Loucy (cell line): ENCODE measurements around the gene CBLN3.

Source experiments
- H2AFZ ChIP-seq: fragments of 200-600 bp; sonication (generic); 2 replicates; pipeline ENCODE4 v1.6.0; 2016; ENCODE audit warnings: antibody characterized with exemption, mild to moderate bottlenecking, low read length, moderate library complexity
- H3F3A ChIP-seq: fragments of 200-600 bp; 2 replicates; pipeline ENCODE4 v1.6.0; 2016; ENCODE audit warnings: antibody characterized with exemption, low read depth, mild to moderate bottlenecking
- H3K27me3 ChIP-seq: fragments of 200-600 bp; sonication (generic); 2 replicates; pipeline ENCODE4 v1.6.1; 2014; ENCODE audit warnings: low read length, mild to moderate bottlenecking; ENCODE audit not compliant: insufficient read depth, poor library complexity, severe bottlenecking
- H3K36me3 ChIP-seq: fragments of 200-600 bp; sonication (generic); 2 replicates; pipeline ENCODE4 v1.6.1; 2016; ENCODE audit warnings: low read length; ENCODE audit not compliant: insufficient read depth
- H3K4me1 ChIP-seq: fragments of 200-600 bp; sonication (generic); 2 replicates; pipeline ENCODE4 v1.5.1; 2014; ENCODE audit warnings: low read length, mild to moderate bottlenecking; ENCODE audit not compliant: insufficient read depth, poor library complexity, severe bottlenecking
- H3K4me2 ChIP-seq: fragments of 200-600 bp; sonication (generic); 2 replicates; pipeline ENCODE4 v1.6.0; 2014; ENCODE audit warnings: antibody characterized with exemption, low read length, low read depth, mild to moderate bottlenecking; ENCODE audit not compliant: poor library complexity, severe bottlenecking
- H3K4me3 ChIP-seq: fragments of 200-600 bp; sonication (generic); 2 replicates; pipeline ENCODE4 v1.5.1; 2014; ENCODE audit warnings: low read length, mild to moderate bottlenecking, mixed read lengths; ENCODE audit not compliant: poor library complexity, severe bottlenecking
- H3K79me2 ChIP-seq: fragments of 200-600 bp; sonication (generic); 2 replicates; pipeline ENCODE4 v1.6.1; 2014; ENCODE audit warnings: low read length; ENCODE audit not compliant: insufficient read depth
- H3K9ac ChIP-seq: fragments of 200-600 bp; sonication (generic); 2 replicates; pipeline ENCODE4 v1.6.0; 2014; ENCODE audit warnings: mild to moderate bottlenecking, low read depth, low read length, moderate library complexity; ENCODE audit not compliant: poor library complexity, severe bottlenecking
- H3K9me2 ChIP-seq: fragments of 200-600 bp; sonication (generic); replicated peaks from 2 replicates; pipeline ENCODE4 v1.6.1; 2016; ENCODE audit warnings: low read depth, low read length, mixed read lengths
- H3K9me3 ChIP-seq: fragments of 200-600 bp; sonication (generic); 2 replicates; pipeline ENCODE4 v1.6.1; 2014; ENCODE audit warnings: mild to moderate bottlenecking, antibody characterized with exemption, low read length, low read depth; ENCODE audit not compliant: insufficient read depth
- H4K20me1 ChIP-seq: fragments of 200-600 bp; sonication (generic); 2 replicates; pipeline ENCODE4 v1.6.0; 2014; ENCODE audit warnings: antibody characterized with exemption, low read length, mild to moderate bottlenecking; ENCODE audit not compliant: insufficient read depth, poor library complexity, severe bottlenecking
- EZH2phosphoT487 ChIP-seq: fragments of 200-600 bp; IDR thresholded peaks from 2 replicates; pipeline ENCODE4 v1.6.1; 2018; ENCODE audit warnings: antibody characterized with exemption, mild to moderate bottlenecking, moderate library complexity, borderline replicate concordance
- TF ChIP-seq, protein P1 (sequence below): fragments of 200-600 bp; sonication (generic); conservative IDR thresholded peaks from 2 replicates; pipeline ENCODE4 v1.5.1; 2014; ENCODE audit warnings: mild to moderate bottlenecking, antibody characterized with exemption, low read length

CBLN3 gene

DNA sequence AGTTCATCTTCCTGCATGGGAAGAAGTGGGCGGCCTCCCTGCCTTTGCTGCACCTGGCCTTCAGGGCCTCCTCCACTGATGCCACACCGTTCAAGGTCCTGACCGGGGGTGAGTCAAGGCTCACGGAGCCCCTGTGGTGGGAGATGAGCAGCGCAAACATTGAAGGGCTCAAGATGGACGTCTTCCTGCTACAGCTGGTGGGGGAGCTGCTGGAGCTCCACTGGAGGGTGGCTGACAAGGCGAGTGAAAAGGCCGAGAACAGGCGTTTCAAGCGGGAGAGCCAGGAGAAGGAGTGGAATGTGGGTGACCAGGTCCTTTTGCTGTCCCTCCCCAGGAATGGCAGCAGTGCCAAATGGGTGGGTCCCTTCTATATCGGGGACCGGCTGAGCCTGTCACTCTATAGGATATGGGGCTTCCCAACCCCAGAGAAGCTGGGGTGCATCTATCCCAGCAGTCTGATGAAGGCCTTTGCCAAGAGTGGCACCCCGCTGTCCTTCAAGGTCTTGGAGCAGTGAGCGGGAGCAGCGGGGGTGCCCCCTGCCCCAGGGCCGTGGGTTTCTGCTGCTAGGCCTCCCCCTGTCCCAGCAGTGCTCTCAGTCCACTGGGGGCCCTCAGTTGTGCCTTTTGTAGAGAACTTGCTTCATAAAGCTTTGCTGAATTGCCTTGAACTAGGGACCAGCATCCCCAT, 12.4 kb downstream of the CBLN3 start:
- no peaks in the 10 kb centered on the region for H3K9me3 ChIP-seq
- H4K20me1 ChIP-seq, result no peaks in the 10 kb centered on the region
- no peak for TF ChIP-seq EZH2phosphoT487
- TF ChIP-seq, protein P1, sequence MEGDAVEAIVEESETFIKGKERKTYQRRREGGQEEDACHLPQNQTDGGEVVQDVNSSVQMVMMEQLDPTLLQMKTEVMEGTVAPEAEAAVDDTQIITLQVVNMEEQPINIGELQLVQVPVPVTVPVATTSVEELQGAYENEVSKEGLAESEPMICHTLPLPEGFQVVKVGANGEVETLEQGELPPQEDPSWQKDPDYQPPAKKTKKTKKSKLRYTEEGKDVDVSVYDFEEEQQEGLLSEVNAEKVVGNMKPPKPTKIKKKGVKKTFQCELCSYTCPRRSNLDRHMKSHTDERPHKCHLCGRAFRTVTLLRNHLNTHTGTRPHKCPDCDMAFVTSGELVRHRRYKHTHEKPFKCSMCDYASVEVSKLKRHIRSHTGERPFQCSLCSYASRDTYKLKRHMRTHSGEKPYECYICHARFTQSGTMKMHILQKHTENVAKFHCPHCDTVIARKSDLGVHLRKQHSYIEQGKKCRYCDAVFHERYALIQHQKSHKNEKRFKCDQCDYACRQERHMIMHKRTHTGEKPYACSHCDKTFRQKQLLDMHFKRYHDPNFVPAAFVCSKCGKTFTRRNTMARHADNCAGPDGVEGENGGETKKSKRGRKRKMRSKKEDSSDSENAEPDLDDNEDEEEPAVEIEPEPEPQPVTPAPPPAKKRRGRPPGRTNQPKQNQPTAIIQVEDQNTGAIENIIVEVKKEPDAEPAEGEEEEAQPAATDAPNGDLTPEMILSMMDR, result no peak
- no peaks in the 10 kb centered on the region for H3K9me2 ChIP-seq
- H3K9ac ChIP-seq, result no peak overlapping the region
- H3K4me3 ChIP-seq, result no peak overlapping the region
- H3K4me1 ChIP-seq, result peaks cover 3% of the 10 kb centered on the region
- H3K27me3 ChIP-seq, result no peaks in the 10 kb centered on the region
- H3K36me3 ChIP-seq, result peaks cover 20% of the 10 kb centered on the region; the same call in 1 of the 2 replicates
- H3F3A ChIP-seq, result no peaks in the 10 kb centered on the region
- no peak overlapping the region for H2AFZ ChIP-seq
- H3K4me2 ChIP-seq, result no peak overlapping the region
- no peaks in the 10 kb centered on the region for H3K79me2 ChIP-seq

DNA sequence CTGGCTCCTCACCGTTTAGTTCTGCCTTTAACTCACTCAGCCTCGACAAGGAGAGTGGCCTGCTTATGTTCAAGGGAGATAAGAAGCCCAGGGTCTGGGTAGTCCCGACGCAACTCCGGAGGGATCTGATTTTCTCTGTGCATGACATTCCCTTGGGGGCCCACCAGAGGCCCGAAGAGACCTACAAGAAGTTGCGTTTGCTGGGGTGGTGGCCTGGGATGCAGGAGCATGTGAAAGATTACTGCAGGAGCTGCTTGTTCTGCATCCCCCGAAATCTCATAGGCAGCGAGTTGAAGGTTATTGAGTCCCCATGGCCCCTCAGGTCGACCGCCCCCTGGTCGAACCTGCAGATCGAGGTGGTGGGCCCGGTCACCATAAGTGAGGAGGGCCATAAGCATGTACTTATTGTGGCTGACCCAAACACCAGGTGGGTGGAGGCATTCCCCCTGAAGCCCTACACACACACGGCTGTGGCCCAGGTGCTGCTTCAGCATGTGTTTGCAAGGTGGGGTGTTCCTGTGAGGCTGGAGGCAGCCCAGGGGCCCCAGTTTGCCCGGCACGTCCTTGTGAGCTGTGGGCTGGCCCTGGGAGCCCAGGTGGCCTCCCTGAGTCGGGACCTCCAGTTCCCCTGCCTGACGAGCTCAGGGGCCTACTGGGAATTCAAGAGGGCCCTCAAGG, 13.1 kb downstream of the CBLN3 start:
- H3K4me1 ChIP-seq, result no peaks in the 10 kb centered on the region
- H3K4me2 ChIP-seq, result no peak overlapping the region
- H3K79me2 ChIP-seq, result no peaks in the 10 kb centered on the region

DNA sequence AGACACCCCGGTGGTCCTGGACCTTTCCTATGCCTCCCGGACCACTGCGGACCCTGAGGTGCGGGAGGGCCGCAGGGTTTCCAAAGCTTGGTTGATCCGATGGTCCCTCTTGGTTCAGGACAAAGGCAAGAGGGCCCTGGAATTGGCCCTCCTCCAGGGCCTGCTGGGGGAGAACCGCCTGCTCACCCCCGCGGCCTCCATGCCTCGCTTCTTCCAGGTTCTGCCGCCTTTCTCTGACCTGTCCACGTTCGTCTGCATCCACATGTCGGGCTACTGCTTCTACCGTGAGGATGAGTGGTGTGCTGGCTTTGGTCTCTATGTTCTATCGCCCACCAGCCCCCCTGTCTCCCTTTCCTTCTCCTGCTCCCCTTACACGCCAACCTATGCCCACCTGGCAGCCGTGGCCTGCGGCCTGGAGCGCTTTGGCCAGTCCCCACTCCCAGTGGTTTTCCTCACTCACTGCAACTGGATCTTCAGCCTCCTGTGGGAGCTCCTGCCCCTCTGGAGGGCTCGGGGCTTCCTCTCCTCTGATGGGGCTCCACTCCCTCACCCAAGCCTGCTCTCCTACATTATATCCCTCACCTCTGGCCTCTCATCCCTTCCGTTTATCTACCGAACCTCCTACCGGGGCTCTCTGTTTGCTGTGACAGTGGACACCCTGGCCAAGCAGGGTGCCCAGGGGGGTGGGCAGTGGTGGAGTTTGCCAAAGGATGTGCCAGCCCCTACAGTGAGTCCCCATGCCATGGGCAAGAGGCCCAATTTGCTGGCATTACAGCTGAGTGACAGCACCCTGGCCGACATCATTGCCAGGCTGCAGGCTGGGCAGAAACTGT, 13.8 kb downstream of the CBLN3 start:
- Histone ChIP-seq H3K79me2 (no peaks in the 10 kb centered on the region), H4K20me1 (no peaks in the 10 kb centered on the region), H3K4me3 (no peak overlapping the region), H3K9ac (no peak overlapping the region), H3K4me2 (no peak overlapping the region), H3K4me1 (no peaks in the 10 kb centered on the region), H3K9me2 (no peaks in the 10 kb centered on the region), H2AFZ (no peak overlapping the region), H3K36me3 (peaks cover 20% of the 10 kb centered on the region; the same call in 1 of the 2 replicates), H3K27me3 (no peaks in the 10 kb centered on the region), H3K9me3 (no peaks in the 10 kb centered on the region), H3F3A (no peaks in the 10 kb centered on the region)
- no peak for TF ChIP-seq EZH2phosphoT487
- TF ChIP-seq, protein P1, result no peak

More for the DNA sequence above, 13.1 kb downstream of the CBLN3 start:
- Histone ChIP-seq H3K4me3 (no peak overlapping the region), H3F3A (no peaks in the 10 kb centered on the region), H3K9me2 (no peaks in the 10 kb centered on the region), H4K20me1 (no peaks in the 10 kb centered on the region), H3K9me3 (no peaks in the 10 kb centered on the region), H3K27me3 (no peaks in the 10 kb centered on the region), H3K9ac (no peak overlapping the region), H2AFZ (no peak overlapping the region), H3K36me3 (peaks cover 20% of the 10 kb centered on the region; the same call in 1 of the 2 replicates)
- TF ChIP-seq EZH2phosphoT487, result no peak
- TF ChIP-seq, protein P1, result no peak
